GM19468 (cell line): Measurements from ENCODE around the gene MCF2L.

Source experiments
- ATAC-seq: cut with Tn5 transposase; IDR thresholded peaks from one replicate; pipeline ENCODE4 v1.9.1; 2021; ENCODE audit warnings: mild to moderate bottlenecking, moderate library complexity, moderate number of reproducible peaks; ENCODE audit not compliant: unreplicated experiment; ENCODE audit errors: extremely low read depth

MCF2L gene

DNA sequence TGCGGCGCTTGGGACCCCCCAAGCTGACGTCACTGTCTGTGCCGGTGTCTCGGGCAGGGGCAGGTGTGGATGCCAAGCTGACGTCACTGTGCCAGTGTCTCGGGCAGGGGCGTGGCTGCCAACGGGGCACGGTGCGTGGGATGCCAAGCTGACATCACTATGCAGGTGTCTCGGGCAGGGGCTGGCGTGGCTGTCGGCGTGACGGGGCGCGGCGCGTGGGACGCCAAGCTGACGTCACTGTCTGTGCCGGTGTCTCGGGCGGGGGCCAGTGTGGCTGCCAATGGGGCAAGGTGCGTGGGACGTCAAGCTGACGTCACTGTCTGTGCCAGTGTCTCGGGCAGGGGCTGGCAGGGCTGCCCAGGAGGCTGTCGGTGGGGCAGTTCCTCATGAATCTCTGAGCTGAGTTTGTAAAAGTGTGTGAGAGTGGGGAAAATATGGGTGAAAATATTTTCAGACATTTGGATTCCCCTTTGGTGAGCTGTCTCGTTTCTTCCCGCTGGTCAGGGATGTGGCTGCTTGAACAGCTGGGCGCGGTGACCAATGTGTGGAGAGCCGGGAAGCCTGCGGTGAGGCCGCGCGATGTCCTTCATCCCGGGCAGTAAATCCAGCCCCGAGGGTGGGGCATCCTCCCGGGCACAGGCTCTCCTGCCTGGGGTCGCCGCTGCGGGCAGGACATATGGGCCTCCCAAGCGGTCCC, 25.2 kb downstream of the MCF2L start:
- no peak for ATAC-seq

DNA sequence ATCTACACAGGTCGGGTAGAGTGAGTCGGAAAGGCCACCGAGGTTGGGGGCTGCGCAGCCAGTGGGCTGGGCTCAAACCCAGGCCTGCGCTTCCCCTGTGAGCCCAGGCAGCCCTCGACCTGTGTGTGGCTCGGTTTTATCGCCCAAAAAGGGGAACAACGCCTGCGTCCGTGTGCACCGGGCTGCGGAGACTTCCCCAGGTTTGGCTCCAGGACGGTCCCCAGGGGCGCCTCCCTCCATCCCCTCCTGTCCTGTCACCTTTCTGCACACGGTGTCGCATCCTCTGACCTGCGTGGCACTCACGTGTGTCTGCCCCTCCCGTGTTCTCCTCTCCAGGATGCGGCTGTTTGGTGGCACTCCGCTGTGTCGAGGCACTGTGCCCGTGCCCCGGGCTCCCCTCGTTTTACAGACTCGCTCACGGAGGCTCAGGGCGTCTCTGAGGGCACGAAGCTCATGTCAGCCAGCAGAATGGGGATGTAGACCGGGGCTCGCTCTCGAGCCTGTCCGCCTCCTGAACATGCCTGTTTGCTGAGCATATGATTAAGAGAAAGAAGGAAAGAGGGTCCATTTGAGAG, 25.9 kb downstream of the MCF2L start:
- ATAC-seq, result no peak

DNA sequence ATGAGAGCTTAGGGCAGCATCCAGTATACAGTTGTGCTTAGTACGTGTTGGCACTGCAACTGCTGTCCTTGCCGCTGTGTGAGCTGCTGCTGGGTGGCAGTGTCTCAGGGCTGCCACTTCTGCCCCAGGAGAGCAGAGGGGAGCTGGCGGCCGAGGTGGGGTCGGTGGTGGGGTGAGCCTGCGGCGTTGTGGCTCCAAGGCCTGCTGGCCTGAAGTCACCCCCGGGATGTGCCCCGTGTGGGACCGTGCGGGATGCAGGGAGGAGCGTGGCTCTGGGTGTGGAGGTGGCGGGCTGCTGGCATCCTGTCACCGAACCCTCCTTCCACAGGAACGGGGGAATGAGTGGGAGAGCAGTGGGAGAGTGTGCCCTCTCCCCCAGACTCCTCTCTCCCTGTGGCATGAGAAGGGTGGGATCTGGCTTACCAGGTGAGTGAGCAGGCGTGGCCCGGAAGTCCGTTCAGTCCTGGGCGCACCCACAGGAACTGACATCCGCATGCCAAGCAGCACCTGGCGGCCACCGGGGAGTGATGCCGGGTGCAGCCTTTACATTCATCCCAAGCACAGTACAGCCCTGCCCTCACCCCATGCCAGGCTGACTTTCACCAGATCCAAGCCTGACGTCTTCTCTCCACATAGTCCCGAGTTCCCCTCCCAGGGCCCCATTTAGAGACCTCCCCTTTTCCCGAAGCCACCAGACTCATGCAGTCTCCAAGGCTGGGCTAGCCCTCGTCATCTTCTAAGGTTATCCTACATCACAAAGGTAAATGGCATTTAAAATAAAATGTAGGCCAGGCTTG, 26.6 kb downstream of the MCF2L start:
- no peak for ATAC-seq

DNA sequence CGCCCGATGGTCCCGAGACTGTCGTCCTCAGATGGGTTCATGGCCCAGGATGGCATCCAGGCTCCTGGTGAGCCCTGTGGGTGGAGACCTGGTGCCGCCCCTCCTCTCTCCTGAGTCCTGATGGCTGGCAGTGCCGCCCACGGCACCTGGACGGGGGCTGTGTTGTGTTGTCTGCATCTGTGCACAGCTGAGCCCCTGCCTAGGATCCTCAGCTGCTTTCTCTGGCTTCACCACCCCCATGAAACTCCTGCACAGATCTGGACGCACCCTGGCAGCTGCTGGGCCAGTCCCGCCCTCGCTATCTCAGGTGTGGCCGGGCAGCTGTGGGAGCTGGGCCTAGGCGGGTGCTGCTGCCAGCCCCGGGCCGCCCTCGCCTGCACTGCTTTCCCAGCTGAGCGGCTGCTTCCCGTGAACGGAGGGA, 27.7 kb downstream of the MCF2L start:
- no peak for ATAC-seq

DNA sequence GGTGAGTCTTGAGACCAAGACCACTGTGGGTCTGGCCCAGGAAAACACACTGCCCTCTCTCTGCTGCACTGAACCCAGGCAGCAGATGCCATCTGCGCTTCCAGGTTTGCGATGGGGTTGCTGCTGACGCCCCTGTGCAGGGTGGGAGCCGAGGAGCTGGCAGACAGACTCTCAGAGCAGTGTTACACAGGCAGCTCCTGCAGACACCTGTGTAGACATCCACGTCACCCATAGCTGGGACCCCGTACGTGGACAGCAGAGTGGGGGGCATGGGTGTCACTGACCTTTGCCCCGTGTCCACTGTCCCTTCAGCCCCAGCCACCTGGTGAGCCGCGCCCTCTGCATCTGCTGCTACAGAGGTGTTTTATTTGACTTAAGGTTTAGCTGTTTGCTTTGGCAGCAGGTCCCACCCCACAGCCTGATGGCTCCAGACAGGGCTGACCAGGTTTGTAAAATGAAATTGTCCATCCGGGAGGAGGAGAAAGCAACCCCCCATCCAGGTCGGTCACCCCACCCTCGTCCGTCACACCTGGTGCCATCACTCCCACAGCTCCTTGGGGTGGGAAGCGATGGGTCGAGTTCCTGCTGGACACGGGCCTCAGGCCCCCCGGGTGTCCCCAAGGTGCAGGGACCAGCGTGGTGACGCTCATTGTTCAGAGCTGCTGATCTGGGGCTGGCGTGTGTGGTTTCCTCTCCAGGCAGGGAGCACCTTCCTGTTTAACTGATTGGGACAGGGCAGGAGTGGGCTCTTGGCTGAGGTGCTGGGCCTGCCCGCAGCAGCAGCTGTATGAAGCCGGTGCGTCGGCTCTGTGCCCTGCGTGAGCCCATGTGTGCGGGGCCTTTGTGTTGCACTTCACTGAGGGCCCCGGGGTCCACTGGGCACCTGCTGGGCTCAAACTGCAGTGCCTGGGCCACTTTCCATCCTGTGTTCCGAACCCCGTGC, 28.4 kb downstream of the MCF2L start:
- no peak for ATAC-seq

DNA sequence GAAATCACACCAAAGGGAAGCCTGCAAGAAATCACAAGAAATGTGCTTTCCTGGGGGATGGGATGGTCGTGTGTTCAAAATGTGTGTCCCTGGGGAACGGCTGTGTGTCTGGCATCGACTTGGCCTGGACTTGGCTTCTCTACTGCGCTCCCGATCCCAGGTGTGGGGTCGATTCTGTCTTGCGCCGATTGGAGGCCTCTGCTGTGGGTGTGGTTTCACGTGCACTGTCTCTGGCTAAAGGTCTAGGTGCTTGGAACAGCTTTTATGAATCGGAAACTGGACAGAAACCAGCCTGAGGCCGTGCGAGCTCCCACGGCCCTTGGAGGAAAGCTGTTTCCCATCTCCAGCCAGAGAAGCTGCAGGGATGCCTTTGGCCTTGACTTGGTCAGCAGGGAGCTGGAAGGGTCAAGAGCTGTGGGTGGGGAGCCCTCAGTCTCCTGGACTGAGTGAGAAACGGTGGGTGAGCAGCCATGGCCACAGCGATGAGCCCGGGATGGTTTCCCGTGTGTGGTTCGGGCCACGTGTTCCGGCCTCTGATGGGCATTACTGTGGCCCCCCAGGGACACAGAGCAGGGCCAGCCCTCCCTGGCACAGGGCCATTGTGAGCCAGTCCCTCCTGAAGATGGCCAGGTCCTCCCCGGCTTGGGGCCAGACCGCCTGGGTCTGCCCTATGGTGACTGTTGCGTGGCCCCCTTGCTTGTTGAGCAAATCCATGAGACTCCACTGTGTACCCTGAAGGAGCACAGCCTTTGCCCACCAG, 29.7 kb downstream of the MCF2L start:
- no peak for ATAC-seq

DNA sequence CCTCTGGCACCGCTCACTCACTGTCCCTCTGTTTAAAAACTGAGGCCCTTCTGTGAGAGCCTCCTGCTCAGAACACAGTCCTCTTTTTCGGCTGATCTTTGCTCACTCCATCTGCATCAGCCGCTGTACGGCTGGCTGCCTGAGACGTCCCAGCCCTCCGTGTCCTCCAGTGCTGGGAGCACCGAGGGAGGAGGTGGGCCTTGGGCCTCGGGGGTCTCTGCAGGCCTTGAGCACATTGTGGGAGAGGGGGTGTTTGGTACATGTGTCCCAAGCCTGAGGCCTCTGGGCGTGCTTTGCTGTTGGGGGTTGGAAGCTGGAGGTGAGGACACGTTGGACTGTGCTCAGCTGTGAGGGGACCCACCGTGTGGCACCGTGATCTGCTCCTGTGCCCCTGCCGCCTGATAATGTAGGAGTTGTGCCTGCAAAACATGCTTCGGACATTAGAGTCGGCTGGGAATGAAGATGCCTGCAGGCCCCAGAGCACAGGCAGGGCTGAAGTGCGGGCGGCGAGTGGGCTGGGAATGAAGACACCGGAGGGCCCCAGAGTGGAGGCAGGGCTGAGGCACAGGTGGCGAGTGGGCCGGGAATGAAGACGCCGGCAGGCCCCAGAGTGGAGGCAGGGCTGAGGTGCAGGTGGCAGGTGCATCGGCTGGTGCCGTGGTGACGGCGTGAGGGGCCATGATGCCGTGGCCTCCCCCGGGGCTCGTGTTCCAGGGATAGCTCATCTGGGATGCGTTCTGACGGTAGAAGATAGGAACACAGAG, 30.6 kb downstream of the MCF2L start:
- no peak for ATAC-seq

DNA sequence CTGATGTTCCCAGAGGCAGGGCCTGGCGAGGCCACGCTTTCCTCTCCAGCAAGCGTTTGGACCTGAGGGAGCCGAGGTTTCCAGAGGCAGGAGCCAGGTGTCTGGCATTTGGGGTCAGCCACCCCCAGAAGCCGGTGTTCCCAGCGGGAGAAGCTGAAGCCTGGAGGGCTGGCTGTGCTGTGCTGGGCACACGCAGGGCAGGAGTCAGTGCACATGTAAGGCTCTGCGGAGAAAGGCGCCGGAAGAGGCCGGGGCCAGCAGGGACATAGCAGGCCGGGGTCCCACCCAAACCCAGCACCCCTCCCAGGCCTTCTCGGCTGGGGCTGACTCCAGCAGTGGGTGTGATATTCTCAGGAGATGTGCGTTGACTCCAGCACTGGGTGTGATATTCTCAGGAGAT, 31.6 kb downstream of the MCF2L start:
- no peak for ATAC-seq

DNA sequence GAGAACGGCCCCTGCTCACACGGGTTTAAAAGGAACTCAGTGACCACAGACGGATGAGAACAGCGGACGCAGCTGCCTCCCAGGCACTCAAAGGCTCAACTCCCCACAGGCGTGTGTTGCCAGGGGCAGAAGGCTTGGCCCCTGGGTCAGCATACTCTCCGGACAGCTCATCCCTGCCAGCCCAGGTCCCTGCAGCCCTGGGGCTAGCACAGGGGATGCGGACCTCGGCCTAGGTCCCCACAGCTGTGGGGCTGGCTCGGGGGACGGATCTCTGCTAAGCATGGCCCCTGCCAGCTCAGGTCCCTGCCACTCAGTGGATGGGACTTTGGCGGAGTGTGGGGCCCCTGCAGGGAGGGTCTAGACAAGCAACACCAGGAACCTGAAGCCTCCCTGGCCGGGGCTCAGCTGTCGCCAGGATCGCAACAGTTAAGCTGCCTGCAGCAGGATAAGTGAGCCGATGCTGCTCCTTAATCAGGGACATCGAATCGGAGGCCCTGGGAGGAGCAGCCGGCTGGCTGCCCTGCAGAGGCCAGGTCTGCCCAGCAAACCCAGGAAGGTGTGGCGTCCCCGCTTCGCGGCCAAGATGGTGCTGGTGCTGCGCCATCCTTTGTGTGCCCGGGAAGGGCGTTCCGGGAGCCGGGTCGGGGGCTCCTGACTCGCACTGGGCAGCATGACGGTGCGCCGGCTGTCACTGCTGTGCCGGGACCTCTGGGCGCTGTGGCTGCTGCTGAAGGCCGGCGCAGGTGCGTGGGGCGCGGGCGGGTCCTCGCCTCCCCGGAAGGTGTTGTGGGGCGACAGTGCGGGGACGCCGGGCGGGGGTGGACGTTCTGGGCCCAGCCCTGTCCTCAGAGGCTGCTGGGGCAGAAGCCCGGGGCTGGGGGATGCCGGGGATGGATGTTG, 32.5 kb downstream of the MCF2L start:
- ATAC-seq, result no peak

DNA sequence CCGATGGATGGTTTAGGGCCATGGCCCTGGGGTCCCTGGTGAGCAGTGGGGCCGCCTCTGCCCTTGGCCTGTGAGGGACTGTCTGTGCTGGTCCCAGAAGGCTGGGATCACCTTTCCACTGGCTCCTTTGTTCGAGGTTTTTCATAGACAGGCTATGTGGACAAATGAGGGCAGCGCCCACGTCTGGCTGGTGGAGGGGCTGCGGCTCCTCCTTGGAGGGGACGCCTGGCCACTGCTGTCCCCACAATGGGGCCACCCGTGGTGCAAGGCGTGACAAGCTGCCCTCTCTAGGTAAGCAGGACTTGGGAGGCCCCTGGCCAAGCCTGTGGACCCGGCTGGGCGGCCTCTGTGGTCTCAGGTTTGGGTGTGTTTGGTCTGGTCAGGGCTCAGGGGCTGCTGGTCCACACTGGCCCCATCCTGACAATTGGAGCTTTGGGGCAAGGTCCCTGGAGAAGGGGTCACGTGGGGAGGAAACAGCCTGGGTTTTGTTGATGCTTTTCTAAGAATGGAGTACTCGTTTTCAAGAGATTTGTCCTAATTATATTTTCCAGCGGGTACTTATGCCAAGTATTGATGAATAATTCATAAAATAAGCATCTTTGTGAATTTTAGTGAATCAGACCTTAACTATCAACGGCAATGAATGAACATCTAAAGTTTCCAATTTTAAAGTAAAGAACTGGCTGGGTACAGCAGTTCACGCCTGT, 33.3 kb downstream of the MCF2L start:
- ATAC-seq, result no peak

DNA sequence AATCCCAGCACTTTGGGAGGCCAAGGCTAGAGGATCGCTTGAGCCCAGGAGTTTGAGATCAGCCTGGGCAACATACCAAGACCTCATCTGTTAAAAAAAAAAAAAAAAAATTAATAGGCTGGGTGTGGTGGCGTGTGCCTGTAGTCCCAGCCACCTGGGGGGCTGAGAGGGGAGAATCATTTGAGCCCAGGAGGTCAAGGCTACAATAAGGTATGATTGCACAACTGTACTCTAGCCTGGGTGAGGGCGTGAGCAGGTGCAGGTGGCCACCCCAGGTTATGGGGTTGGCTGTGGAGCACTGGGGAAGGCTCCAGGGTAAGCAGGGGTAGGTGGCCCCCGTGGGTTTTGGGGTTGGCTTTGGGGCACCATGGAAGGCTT, 33.9 kb downstream of the MCF2L start:
- no peak for ATAC-seq

DNA sequence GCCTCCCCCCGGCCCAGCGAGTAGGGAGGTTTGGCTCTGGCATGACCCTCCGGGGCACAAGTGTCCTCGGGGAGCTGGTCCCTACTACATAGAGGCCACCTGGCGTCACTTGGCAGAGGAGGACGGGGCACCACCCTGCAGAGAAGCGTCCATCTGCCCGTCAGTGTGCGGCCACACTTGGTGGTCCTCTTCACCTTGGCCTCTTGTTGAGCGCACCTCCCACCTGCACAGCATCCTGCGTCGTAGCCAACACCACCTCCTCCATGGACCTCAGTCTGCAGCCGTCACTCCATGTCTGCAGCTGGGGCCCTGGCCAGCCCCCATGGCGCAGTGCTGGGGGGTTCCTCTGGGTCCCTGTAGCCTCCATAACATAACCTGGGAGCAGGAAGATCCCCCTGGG, 35.1 kb downstream of the MCF2L start:
- ATAC-seq, result no peak

DNA sequence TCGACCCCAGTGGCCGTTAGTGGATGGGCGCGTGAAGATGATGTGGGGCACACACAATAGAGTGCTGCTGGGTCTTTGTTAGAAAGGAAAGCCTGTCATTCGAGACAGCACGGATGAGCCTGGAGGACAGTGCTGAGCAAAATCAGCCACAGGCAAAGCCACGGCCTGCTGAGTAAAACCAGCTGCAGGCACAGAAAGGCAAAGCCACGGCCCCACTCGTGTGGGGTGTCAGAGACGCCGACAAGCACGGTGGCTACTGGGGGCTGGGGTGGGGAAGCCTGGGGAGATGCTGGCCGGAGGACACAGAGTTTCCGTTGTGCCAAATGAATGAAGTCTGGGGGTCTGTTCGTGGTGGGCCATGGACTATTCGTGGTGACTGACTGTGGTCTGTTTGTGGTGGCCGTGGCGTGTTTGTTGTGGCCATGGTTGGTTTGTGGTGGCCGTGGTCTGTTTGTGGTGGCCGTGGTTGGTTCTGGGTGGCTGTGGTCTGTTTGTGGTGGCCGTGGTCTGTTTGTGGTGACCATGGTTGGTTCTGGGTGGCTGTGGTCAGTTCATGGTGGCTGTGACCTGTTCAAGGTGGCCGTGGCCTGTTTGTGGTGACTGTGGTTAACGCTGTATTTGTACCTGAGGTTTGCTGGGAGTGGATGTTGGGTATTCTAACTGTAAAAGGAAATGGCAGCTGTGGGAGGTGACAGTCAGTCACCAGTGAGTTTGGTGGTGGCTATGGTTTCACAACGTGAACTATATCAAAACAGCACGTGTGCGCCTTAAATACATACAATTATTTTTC, 36.3 kb downstream of the MCF2L start:
- ATAC-seq, result no peak

DNA sequence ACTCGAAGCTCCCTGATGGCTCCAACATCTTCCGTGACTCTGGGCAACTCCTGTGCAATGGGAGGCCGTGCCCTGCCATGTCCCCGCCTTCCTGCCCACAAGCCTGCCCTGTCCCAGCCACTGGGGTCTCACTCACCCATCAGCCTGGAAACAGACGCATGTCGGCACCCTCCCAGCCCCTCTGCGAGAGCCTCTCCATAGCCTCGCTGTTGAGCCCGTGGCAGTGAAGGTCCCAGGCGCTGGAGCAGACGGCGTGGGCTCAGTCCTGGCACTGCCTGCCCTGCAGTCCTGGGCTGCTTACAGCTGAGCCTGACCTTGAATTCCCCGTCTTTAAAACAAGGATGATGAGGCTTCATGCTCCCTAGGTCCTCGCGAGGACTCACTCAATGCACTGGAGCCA, 37.0 kb downstream of the MCF2L start:
- ATAC-seq, result no peak

DNA sequence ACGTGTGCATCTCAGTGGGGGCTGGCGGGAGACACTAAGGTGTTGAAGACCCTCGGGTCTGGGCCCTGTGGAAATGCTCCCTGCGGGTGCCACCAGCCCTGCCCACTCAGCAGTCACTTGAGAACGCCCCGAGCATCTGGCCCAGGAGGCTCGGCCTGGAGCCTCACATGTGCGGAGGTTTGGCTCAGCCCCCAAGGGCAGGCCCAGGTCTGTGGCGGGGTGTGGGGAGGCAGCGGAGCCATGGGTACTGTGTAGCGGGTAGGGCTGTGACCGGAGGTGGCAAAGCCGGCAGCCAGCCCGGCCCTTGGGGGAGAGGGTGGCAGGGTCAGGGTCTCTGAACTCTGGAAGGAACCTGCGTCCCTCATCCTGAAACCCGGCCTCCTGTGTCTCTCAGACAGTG, 37.6 kb downstream of the MCF2L start:
- no peak for ATAC-seq

DNA sequence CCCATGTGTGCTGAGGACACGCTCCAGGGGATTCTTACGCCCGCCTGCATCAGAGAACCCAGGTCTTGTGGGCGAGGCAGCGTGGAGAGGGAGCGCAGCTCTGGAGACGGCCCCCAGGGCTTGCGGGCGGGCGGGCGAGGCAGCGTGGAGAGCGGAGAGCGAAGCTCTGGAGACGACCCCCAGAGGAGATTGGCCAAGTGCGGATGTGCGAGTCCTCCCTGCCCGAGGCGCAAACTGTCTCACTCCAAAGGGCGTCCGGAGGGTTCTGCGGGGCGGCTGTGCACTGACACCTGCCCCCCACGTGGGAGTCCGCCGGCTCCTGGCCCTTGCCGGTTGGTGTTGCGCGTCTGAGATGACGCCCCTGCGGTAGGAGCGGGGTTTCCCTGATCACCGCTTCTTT, 39.8 kb downstream of the MCF2L start:
- no peak for ATAC-seq
